Measurements from ENCODE around the gene CBR1. TPM values are rescaled to one million over a fixed set of nuclear protein-coding genes. Genes with fewer than 3 reads are reported as not detected.
A peak's percentile ranks its signal among the peaks of the same experiment; 100 is the strongest.

Gene CBR1
- total and polyA plus RNA-seq, 5 donors: 20.5 to 35.1 (median 31.8) TPM

DNA sequence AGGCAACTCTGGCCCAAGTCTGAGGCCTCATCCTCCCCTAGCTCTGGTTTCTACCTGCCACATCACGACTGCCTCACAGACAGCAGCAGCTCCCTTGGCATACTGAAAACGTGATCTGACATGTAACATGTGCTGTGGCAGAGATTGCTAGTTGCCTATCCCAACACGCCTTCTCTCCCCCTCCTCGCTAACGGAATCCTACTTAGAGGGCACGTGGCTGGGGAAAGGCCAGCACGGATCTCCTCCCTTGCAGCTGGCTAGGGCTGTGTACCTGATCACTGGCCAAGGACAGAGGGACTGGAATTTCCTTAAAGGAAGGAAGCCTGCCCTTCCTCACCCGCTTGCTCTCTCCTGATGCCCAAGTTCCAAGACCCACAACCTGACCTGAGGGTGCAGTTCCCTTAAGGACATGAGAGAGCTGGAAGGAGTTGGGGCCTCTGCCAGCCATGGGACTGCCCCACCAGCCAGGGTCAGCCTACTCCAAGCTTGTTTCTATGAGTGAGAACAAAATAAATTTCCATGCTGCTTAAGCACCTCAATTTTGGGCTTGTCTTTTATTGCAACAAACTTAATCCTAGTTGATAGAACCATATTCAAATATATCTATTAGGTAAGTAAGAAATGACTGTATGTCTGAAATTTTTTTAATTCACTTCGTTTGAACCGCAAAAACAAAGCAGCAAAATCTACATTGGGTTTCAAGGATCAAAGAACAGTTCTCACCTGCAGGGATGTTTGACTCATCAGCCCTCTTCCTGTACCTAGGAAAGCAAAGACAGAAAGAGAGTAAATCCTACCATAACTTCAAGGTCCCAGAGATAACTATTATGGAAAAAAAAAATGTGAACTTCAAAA, 16.7 kb upstream of the CBR1 start:
- no peak overlapping the region for H3K4me3 ChIP-seq (ENCODE audit: low read length)
- no peaks in the 10 kb centered on the region for H3K4me1 ChIP-seq (ENCODE audit: control insufficient read depth, insufficient read depth, low read length)
- H3K27me3 ChIP-seq (ENCODE audit: control insufficient read depth, insufficient read depth): no peaks in the 10 kb centered on the region
- intact Hi-C loops (cut with DNase I): no loop called here
- ATAC-seq: peak in 1 of 2 donors; percentile 22
- H3K9me3 ChIP-seq (ENCODE audit: control insufficient read depth, low read length): no peaks in the 10 kb centered on the region
- DNase-seq: no peak
- no peak overlapping the region for H3K27ac ChIP-seq (ENCODE audit: low read length)
- 70% methylated on average over 10 of the region's 10 CpGs for WGBS

DNA sequence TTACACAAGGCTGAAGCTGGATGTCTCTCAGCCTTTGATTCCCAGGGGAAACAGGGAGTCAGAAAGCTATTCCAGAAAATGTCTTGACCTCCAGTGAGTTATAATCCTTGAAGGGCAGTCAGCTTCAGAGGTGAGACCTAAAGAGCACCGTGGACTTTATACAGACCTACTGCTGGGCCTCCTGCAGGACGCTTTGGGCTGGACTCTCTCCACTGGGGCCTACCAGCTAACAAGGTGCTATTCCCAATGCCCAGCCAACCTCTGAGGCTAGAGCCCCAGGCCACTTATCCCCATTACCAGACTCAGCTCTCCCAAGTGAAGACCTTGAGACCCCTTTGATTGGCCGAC, 16.1 kb upstream of the CBR1 start:
- Histone ChIP-seq H3K4me3 (ENCODE audit: low read length) (no peak overlapping the region), H3K9me3 (ENCODE audit: control insufficient read depth, low read length) (no peaks in the 10 kb centered on the region), H3K27me3 (ENCODE audit: control insufficient read depth, insufficient read depth) (no peaks in the 10 kb centered on the region), H3K4me1 (ENCODE audit: control insufficient read depth, insufficient read depth, low read length) (no peaks in the 10 kb centered on the region), H3K27ac (ENCODE audit: low read length) (no peak overlapping the region)
- DNase-seq (no peak), ATAC-seq (no peak)
- intact Hi-C loops (cut with DNase I): no loop called here
- 93% methylated on average over 3 of the region's 3 CpGs for WGBS

DNA sequence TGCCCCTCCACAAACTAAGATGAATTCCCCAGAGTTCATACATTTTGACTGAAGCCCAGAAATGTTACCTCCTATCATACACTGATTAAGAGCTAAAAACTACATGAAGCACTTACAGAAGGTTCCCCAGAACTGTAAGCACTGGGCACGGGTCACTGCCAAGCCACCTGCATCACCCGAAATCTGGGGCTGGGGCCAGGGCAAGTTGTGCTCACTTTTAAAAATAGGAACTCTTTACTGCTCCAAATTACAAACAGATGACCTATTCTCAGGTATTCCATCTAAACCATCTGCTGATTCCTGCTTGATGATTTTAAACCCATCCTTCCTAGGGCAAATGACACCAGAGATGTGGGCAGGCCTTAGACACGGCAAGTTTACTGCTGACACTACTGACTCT, 14.3 kb upstream of the CBR1 start:
- 83% methylated on average over 3 of the region's 3 CpGs for WGBS

DNA sequence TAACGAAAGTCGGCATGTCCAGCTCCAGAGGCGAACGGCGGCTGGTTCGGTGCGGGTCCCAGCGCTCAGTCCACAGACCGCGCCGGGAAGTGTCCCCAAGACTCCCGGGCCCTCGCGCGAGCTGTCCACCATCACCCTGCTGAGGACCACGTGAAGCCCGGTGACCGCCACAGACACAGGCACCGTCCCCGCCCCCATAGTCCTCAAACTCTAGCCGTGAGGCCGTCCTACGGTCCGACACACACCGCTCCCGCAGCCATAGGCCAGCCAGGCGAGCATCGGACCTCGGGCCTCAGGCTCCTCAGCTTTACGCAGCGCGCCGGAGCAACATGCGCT, 10.0 kb upstream of the CBR1 start:
- H3K9me3 ChIP-seq (ENCODE audit: control insufficient read depth, low read length): no peaks in the 10 kb centered on the region
- intact Hi-C loops (cut with DNase I): loop anchor here in 1 of 4 donors (10.0 kb wide), 1 partner anchor 55 kb away; no protein-coding TSS in a partner anchor
- H3K4me1 ChIP-seq (ENCODE audit: control insufficient read depth, insufficient read depth, low read length): no peaks in the 10 kb centered on the region
- ATAC-seq: peak; percentile 67 to 68
- DNase-seq: peak; percentile 46 to 75 (median 73)
- peak overlapping the region; percentile 88 for H3K27ac ChIP-seq (ENCODE audit: low read length)
- WGBS: under 1% methylated on average over 34 of the region's 34 CpGs
- peak overlapping the region; percentile 58 for H3K4me3 ChIP-seq (ENCODE audit: low read length)
- H3K27me3 ChIP-seq (ENCODE audit: control insufficient read depth, insufficient read depth): no peaks in the 10 kb centered on the region

More for the DNA sequence above, 14.3 kb upstream of the CBR1 start:
- no peaks in the 10 kb centered on the region for H3K27me3 ChIP-seq (ENCODE audit: control insufficient read depth, insufficient read depth)
- ATAC-seq: no peak
- intact Hi-C loops (cut with DNase I): no loop called here
- DNase-seq: no peak
- no peaks in the 10 kb centered on the region for H3K4me1 ChIP-seq (ENCODE audit: control insufficient read depth, insufficient read depth, low read length)
- no peaks in the 10 kb centered on the region for H3K9me3 ChIP-seq (ENCODE audit: control insufficient read depth, low read length)
- no peak overlapping the region for H3K4me3 ChIP-seq (ENCODE audit: low read length)
- no peak overlapping the region for H3K27ac ChIP-seq (ENCODE audit: low read length)

DNA sequence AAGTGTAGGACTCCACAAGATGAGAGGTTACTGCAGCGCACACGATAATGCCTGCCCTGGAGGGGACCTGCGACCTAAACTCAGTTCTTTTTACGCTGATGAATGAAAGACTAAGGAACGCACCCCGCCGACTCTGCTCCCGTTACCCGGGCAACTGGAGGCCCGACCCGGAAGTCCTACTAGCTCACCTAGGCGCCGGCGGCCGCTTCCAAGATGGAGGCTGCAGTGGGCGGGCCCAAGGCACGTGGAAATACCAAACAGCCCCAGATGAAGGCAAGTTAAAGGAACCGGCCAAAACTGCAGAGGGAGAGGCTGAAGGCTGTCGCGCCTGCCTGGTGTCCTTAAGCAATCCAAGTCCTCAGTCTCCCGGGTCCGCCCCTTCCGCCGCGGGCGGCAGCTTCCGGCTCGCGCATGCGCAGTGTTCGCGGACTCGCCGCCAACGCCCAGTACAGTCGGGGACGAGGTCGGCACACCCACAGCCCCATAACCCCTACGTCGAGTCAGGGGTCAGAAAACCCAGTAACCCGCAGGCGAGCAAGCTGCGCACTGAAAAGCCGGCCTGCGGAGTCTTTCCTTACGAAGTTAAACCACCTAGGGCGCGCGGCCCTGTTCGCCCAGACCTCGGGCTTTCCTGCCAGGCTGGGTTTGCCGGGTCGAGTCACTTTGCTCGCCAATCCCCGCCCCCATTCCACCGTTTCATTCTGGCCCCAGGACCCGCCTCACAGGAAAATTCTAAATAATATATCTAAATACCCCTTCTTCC, 9.5 kb upstream of the CBR1 start, which contains the start of gene SETD4:
Gene SETD4 (minus strand): TSS at position 368 of the 763 bp plus-strand sequence. CDS start 1,638 bp downstream, outside the sequence.
- H3K4me1 ChIP-seq (ENCODE audit: control insufficient read depth, insufficient read depth, low read length): no peaks in the 10 kb centered on the region
- peak within 1 kb of the TSS; percentile 88 for H3K27ac ChIP-seq (ENCODE audit: low read length)
- under 1% methylated on average over 57 of the region's 57 CpGs for WGBS
- no peaks in the 10 kb centered on the region for H3K27me3 ChIP-seq (ENCODE audit: control insufficient read depth, insufficient read depth)
- intact Hi-C loops (cut with DNase I): loop anchor here in 1 of 4 donors (10.0 kb wide), 1 partner anchor 54 kb away; no protein-coding TSS in a partner anchor
- ATAC-seq: peak; percentile 98
- H3K4me3 ChIP-seq (ENCODE audit: low read length): peak within 1 kb of the TSS; percentile 58
- DNase-seq: peak; percentile 95 to 98 (median 96)
- no peaks in the 10 kb centered on the region for H3K9me3 ChIP-seq (ENCODE audit: control insufficient read depth, low read length)

DNA sequence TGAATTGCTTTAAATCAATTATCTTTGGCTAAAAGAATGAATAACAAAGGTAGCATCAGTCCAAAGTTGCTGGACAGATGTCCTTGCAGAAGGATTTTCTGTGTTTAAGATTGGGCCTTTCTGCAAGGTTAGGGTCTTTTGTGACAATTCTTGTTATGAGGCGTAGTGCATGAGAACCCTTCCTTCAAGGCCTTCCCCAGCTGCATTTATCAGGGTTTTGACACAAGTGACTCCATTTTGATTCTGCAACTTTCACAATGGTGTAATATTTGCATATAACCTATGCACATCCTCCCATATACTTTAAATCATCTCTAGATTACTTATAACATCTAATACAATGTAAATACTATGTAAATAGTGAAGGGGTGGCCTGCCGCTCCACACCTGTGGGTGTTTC, 8.4 kb upstream of the CBR1 start:
- Histone ChIP-seq H3K4me3 (ENCODE audit: low read length) (no peak overlapping the region), H3K9me3 (ENCODE audit: control insufficient read depth, low read length) (no peaks in the 10 kb centered on the region), H3K27ac (ENCODE audit: low read length) (no peak overlapping the region), H3K27me3 (ENCODE audit: control insufficient read depth, insufficient read depth) (no peaks in the 10 kb centered on the region), H3K4me1 (ENCODE audit: control insufficient read depth, insufficient read depth, low read length) (no peaks in the 10 kb centered on the region)
- no peak for DNase-seq
- ATAC-seq: no peak
- 98% methylated on average over 2 of the region's 2 CpGs for whole genome bisulfite sequencing
- intact Hi-C loops (cut with DNase I): loop anchor here in 1 of 4 donors (10.0 kb wide), 1 partner anchor 53 kb away; no protein-coding TSS in a partner anchor

DNA sequence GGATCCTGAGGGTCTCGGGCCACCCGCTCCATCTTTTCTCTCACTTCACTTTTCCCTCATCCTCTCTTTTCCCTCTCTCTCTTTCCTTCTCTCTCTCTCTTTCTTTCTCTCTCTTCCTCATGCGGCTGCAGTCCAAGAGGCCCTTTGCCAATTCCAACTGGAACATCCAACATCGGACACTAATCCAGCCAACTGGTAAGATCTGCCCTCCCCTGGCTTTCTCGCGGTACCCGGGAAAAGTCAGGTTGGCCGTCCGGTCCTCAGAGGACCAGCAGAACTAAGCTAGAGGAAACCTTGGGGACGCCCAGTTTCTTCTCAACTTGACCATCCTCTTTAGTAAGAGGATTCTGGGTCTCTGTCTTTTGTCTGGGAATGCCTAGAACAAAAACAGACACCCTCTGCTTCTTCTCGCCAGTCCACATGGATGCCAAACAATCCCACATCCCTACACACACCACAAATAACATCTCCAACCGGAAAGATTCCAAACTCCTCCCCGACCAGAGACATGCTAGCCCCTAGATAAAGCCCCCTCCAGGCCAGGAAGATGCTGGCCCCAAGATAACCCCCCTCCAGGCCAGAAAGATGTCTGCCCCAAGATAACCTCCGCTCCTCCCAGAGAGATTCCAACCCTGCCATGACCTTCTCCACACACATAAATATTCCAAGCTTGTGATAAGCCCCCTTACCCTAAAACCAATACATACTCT, 6.3 kb upstream of the CBR1 start:
- no peak for ATAC-seq
- no peak overlapping the region for H3K4me3 ChIP-seq (ENCODE audit: low read length)
- H3K27me3 ChIP-seq (ENCODE audit: control insufficient read depth, insufficient read depth): no peaks in the 10 kb centered on the region
- intact Hi-C loops (cut with DNase I): loop anchor here in 1 of 4 donors (10.0 kb wide), 1 partner anchor 51 kb away; no protein-coding TSS in a partner anchor
- H3K27ac ChIP-seq (ENCODE audit: low read length): no peak overlapping the region
- no peaks in the 10 kb centered on the region for H3K4me1 ChIP-seq (ENCODE audit: control insufficient read depth, insufficient read depth, low read length)
- H3K9me3 ChIP-seq (ENCODE audit: control insufficient read depth, low read length): no peaks in the 10 kb centered on the region
- DNase-seq: no peak
- WGBS: 73% methylated on average over 14 of the region's 14 CpGs

DNA sequence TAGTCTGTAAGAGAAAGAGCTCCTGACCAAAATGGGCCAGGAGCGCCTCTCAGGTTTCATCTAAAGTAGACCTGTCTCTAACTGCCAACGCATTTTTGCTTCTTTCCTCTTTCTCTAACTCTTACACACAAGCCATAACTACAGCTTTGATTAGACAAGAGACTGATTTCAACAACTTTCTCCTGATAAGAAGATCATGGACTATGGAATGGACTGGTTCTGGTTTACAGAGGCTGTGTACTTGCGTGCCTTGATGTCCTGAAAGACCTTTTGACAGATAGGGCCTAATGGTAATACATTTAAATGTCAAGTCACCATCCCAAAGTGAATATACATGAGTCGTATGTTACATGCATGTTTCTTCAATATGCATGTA, 5.8 kb upstream of the CBR1 start:
- 76% methylated on average over 4 of the region's 4 CpGs for WGBS
- Histone ChIP-seq H3K9me3 (ENCODE audit: control insufficient read depth, low read length) (no peaks in the 10 kb centered on the region), H3K27me3 (ENCODE audit: control insufficient read depth, insufficient read depth) (no peaks in the 10 kb centered on the region), H3K4me1 (ENCODE audit: control insufficient read depth, insufficient read depth, low read length) (no peaks in the 10 kb centered on the region), H3K27ac (ENCODE audit: low read length) (no peak overlapping the region), H3K4me3 (ENCODE audit: low read length) (no peak overlapping the region)
- intact Hi-C loops (cut with DNase I): loop anchor here in 1 of 4 donors (10.0 kb wide), 1 partner anchor 51 kb away; no protein-coding TSS in a partner anchor
- ATAC-seq: no peak
- DNase-seq: no peak

DNA sequence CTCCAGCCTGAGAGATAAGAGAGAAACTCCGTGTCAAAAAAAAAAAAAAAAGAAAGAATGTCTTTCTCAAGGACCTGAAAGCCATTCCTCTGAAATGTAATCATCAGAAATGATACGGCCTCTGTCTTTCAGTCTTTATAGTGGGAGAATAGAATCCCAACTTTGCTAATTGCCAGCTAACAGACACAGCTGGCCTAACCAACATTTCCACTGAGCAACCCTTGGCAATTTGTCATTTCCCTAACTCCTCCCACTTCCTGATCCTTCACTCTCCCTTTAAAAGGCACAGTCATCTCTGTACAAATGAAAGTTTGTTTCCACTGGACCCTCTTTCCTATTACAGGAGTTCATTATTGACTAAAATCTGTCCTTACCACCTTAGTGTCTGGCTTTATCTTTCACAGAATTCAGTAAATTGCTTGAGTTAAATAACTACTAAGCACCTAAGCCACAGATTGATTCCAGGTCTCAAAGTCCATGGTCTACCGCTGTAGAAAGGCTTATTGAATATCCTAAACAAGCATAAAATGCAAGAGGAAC, 4.3 kb upstream of the CBR1 start:
- no peaks in the 10 kb centered on the region for H3K27me3 ChIP-seq (ENCODE audit: control insufficient read depth, insufficient read depth)
- ATAC-seq (no peak), DNase-seq (no peak)
- no peak overlapping the region for H3K27ac ChIP-seq (ENCODE audit: low read length)
- intact Hi-C loops (cut with DNase I): loop anchor here in 1 of 4 donors (10.0 kb wide), 1 partner anchor 49 kb away; no protein-coding TSS in a partner anchor
- no peak overlapping the region for H3K4me3 ChIP-seq (ENCODE audit: low read length)
- H3K4me1 ChIP-seq (ENCODE audit: control insufficient read depth, insufficient read depth, low read length): no peaks in the 10 kb centered on the region
- H3K9me3 ChIP-seq (ENCODE audit: control insufficient read depth, low read length): no peaks in the 10 kb centered on the region
- WGBS: 54% methylated on average over 3 of the region's 3 CpGs

DNA sequence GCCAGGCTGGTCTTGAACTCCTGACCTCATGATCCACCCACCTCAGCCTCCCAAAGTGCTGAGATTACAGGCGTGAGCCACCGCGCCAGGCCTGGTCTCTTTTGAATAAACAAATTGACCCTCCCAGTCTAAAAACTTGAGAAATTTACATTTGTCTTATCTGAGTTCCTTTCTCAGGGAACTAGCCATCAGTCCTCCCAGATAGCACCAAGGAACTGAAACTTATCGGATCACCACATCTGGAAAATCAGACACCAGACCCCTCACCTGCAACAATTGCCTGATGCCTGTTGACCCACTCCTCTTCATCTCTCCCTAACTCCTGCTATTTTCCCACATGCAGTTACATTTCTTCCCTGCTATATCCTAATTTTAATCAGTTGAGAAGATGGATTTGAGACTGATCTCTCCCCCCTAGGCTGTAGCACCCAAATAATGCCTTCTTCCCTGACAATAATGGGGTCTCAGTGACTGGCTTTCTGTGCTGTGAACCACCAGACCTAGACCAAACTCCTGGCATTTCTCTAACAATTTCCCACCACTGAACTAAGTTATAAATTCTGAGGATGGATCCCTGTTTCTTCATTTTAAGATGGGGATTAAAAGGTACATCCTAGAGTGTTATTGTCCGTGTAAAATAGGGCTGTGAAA, 951 bp upstream of the CBR1 start:
- WGBS: 95% methylated on average over 5 of the region's 5 CpGs
- intact Hi-C loops (cut with DNase I): loop anchor here in 1 of 4 donors (10.0 kb wide), 1 partner anchor 46 kb away; no protein-coding TSS in a partner anchor

More for the DNA sequence above, 951 bp upstream of the CBR1 start:
- ATAC-seq (no peak), DNase-seq (peak in 1 of 3 donors; percentile 43)
- no peak overlapping the region for H3K27ac ChIP-seq (ENCODE audit: low read length)
- no peaks in the 10 kb centered on the region for H3K27me3 ChIP-seq (ENCODE audit: control insufficient read depth, insufficient read depth)
- no peaks in the 10 kb centered on the region for H3K9me3 ChIP-seq (ENCODE audit: control insufficient read depth, low read length)
- peaks cover 9% of the 10 kb centered on the region for H3K4me1 ChIP-seq (ENCODE audit: control insufficient read depth, insufficient read depth, low read length)
- H3K4me3 ChIP-seq (ENCODE audit: low read length): no peak overlapping the region
